ENCODE measurements around the gene MEOX1.
A peak's percentile ranks its signal among the peaks of the same experiment; 100 is the strongest.

Gene MEOX1

DNA sequence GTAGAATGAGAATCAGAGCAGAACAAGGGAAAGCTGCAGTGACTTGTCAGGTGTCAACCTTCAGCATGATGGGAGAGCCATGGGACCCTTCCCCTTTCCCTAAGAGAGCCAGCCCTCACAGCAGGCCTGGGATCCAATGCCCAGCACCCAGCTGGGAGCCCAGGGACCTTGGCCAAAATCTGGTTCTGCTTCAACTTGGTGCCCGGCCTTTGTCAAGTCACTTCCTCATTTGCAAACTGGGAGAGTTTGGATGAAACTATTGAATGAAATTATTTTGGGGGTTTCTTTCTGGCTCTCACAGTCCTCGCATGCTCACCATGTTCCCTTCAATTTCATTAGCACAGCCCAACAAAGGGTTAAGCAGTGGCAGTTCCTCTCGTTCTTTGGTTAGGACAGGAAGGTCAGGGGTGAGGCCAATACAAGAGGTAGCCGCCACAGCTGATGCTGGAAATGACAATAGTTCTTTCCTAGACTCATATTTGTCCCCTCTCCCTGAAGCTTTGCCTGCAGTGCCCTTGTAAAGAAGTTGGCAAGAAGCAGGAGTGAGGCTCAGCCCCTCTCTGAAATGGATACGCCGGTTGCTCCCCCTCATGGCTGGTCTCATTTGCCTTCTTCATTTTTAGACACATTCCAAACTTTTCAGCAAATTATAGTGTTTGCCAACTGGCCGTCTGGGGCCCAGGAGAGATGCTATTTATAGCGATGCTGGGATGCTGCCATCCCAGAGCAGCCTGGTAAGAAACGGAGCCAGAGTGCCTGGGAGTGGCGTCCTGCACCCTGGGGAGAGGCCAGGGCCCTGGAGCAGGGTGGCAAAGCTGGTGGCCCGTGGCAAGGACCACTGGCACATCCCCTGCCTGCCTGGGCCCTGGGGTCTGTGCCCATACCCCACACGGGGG is 34.5 kb upstream of the MEOX1 start:
- no peak for TF ChIP-seq CTCF (IDR thresholded peaks at IDR 0.05; ENCODE audit: unreplicated experiment in 3 of 3)
- Mint-ChIP-seq H3K4me3 (no peak overlapping the region), H3K36me3 (ENCODE audit: low read depth) (no peaks in the 10 kb centered on the region), H3K9me3 (no peaks in the 10 kb centered on the region), H3K27me3 (ENCODE audit: low read depth) (peaks cover 15% of the 10 kb centered on the region), H3K4me1 (peaks cover 13% of the 10 kb centered on the region), H3K27ac (peak overlapping the region in 1 of 3 experiments; percentile 26)

- peaks cover 24% of the 10 kb centered on the region for H3K27me3 Mint-ChIP-seq (ENCODE audit: low read depth)
- no peaks in the 10 kb centered on the region for H3K9me3 Mint-ChIP-seq
Observed at GRCh38 chr17:43694081-43694870, 32.6 kb upstream of the MEOX1 start.

DNA sequence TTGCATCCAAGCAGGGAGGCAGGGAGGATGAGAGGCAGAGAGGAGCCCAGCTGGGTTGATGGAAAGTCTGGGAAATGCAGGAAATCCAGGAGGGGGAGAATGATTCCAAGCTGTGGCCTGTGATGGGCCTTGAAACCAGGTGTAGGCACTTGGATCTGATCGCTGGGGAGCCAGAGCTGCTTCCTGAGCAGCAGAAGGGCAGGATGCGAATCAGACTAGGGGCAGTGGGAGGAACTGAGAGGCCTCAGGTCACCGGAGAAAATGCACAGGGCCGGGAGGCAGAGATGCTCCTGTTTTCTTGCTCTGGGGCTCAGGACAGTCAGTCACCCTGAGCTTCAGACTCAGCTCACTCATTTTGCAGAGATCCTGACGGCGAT is 29.6 kb upstream of the MEOX1 start:
- H3K9me3 Mint-ChIP-seq = no peaks in the 10 kb centered on the region
- TF ChIP-seq CTCF (IDR thresholded peaks at IDR 0.05; ENCODE audit: unreplicated experiment in 3 of 3) = no peak
- H3K27ac Mint-ChIP-seq = peak overlapping the region in 1 of 3 experiments; percentile 15
- H3K36me3 Mint-ChIP-seq (ENCODE audit: low read depth) = no peaks in the 10 kb centered on the region
- peaks cover 15% of the 10 kb centered on the region for H3K4me1 Mint-ChIP-seq
- no peak overlapping the region for H3K4me3 Mint-ChIP-seq
- peaks cover 32% of the 10 kb centered on the region for H3K27me3 Mint-ChIP-seq (ENCODE audit: low read depth)

More at GRCh38 chr17:43694081-43694870, 32.6 kb upstream of the MEOX1 start:
- H3K27ac Mint-ChIP-seq = peak overlapping the region in 2 of 3 experiments; percentile 34 to 51
- peak; percentile 88 to 97 (median 97) for TF ChIP-seq CTCF (IDR thresholded peaks at IDR 0.05; ENCODE audit: unreplicated experiment in 3 of 3)
- H3K36me3 Mint-ChIP-seq (ENCODE audit: low read depth) = no peaks in the 10 kb centered on the region
- H3K4me3 Mint-ChIP-seq = no peak overlapping the region
- H3K4me1 Mint-ChIP-seq = peaks cover 17% of the 10 kb centered on the region

DNA sequence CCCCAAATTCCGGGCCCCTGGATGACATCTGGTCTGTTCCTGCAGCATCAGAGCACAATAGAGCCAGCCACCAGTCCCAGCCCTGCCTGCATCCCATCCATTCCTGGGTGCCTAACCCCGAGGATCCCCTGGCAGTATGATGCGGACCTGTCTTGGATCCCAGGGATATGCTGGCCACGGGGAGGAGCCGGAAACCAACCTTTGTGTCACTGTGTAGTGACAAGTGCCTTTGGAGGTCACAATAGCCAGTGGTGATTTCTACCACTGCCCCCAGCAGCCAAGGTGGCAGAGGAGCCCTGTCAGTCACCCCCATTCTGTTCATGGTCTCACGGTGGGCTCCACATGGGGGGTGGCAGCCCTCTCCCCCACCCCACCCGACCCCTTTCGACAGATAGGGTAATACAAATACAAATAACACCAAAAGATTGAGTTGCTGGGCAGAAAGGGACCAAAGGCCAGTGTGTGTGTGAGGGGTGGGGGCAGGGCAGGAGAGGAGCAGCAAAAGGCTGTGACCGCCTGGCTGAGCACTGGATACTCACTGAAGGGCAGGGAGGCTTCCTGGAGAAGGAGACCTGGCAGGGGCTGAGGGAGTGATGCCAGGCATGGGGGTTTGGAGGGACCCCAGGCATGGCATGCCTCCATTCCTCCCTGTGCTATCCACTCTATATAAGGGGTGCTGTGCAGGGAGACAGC is 29.0 kb upstream of the MEOX1 start:
- H3K27me3 Mint-ChIP-seq (ENCODE audit: low read depth) = peaks cover 32% of the 10 kb centered on the region
- peak overlapping the region in 1 of 3 experiments; percentile 15 for H3K27ac Mint-ChIP-seq
- TF ChIP-seq CTCF (IDR thresholded peaks at IDR 0.05; ENCODE audit: unreplicated experiment in 3 of 3) = no peak
- peaks cover 10% of the 10 kb centered on the region for H3K4me1 Mint-ChIP-seq
- H3K36me3 Mint-ChIP-seq (ENCODE audit: low read depth) = no peaks in the 10 kb centered on the region
- H3K9me3 Mint-ChIP-seq = no peaks in the 10 kb centered on the region
- no peak overlapping the region for H3K4me3 Mint-ChIP-seq

DNA sequence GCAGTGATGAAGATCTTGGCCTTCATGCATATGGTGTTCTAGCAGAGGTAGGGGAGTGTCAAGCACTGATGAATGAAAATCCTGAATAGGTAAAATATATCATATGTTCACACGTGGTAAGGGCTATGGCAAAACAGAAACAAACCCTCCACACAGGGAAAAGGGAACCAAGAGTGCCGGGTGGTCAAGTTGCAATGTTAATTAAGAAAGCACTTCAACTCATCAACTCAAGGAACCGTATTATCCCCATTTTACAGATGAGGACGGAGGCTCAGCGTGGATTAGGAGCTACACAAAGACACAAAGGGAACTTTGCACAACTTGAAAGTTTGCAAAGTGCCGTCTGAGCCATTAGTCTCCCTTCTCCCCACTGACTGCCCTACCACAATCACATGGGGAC is 28.1 kb upstream of the MEOX1 start:
- no peak overlapping the region for H3K27ac Mint-ChIP-seq
- no peaks in the 10 kb centered on the region for H3K36me3 Mint-ChIP-seq (ENCODE audit: low read depth)
- peaks cover 37% of the 10 kb centered on the region for H3K27me3 Mint-ChIP-seq (ENCODE audit: low read depth)
- TF ChIP-seq CTCF (IDR thresholded peaks at IDR 0.05; ENCODE audit: unreplicated experiment in 3 of 3) = no peak
- no peaks in the 10 kb centered on the region for H3K9me3 Mint-ChIP-seq
- H3K4me1 Mint-ChIP-seq = peaks cover 10% of the 10 kb centered on the region
- no peak overlapping the region for H3K4me3 Mint-ChIP-seq

Data from nephron (organoid).